WTC11 (cell line): ENCODE results near the gene AJM1.

ENCODE experiments used
- ARID4B ChIP-seq: sonication (generic); formaldehyde crosslinking; IDR thresholded peaks from 2 replicates; pipeline ENCODE4 v1.8.0; 2023; ENCODE audit warnings: missing genetic modification reagents, mild to moderate bottlenecking, borderline replicate concordance
- ATF3 ChIP-seq: sonication (generic); formaldehyde crosslinking; conservative IDR thresholded peaks from 2 replicates; pipeline ENCODE4 v1.8.1; 2022; ENCODE audit warnings: mild to moderate bottlenecking, missing genetic modification reagents
- CBFB ChIP-seq: sonication (generic); formaldehyde crosslinking; IDR thresholded peaks from 2 replicates; pipeline ENCODE4 v1.8.1; 2022; ENCODE audit warnings: mild to moderate bottlenecking, low read depth, missing genetic modification reagents
- CTCF ChIP-seq: fragments of 200-600 bp; IDR thresholded peaks from 2 replicates; pipeline ENCODE4 v1.8.0; 2022; ENCODE audit warnings: antibody characterized with exemption
- HMGXB4 ChIP-seq: sonication (generic); formaldehyde crosslinking; IDR thresholded peaks from 2 replicates; pipeline ENCODE4 v1.8.1; 2023; ENCODE audit warnings: mild to moderate bottlenecking, moderate library complexity, missing genetic modification reagents
- JUN ChIP-seq: sonication (generic); formaldehyde crosslinking; IDR thresholded peaks from 2 replicates; pipeline ENCODE4 v1.8.0; 2023; ENCODE audit warnings: mild to moderate bottlenecking, missing genetic modification reagents
- NFYB ChIP-seq: sonication (generic); formaldehyde crosslinking; conservative IDR thresholded peaks from 2 replicates; pipeline ENCODE4 v1.8.0; 2022; ENCODE audit warnings: low read depth, missing genetic modification reagents
- PREB ChIP-seq: sonication (generic); formaldehyde crosslinking; IDR thresholded peaks from 2 replicates; pipeline ENCODE4 v1.8.1; 2022; ENCODE audit warnings: mild to moderate bottlenecking, missing genetic modification reagents, moderate library complexity, borderline replicate concordance
- SMAD3 ChIP-seq: sonication (generic); formaldehyde crosslinking; IDR thresholded peaks from 2 replicates; pipeline ENCODE4 v1.8.0; 2022; ENCODE audit warnings: missing genetic modification reagents, mild to moderate bottlenecking, borderline replicate concordance

- TF ChIP-seq NFYB, result no peak
- no peak for TF ChIP-seq CTCF
- TF ChIP-seq PREB (CRISPR knock-in tag), result no peak
- TF ChIP-seq ATF3, result no peak
- no peak for TF ChIP-seq CBFB
- no peak for TF ChIP-seq SMAD3
- no peak for TF ChIP-seq ARID4B (CRISPR knock-in tag)
- no peak for TF ChIP-seq HMGXB4 (CRISPR knock-in tag)
- TF ChIP-seq JUN, result no peak
These were observed 47.8 kb upstream of the AJM1 start for GRCh38 chr9:136794281-136794999.
